K562 treated with DMSO at 1 percent for 48 hours (cell line): Measurements from ENCODE around the gene TAF1A. TPM values are rescaled to one million over a fixed set of nuclear protein-coding genes. Genes with fewer than 3 reads are reported as not detected.

Experiments
- total RNA-seq: library from RNA; unstranded; fragments of 300-600 nt; gene quantifications from 2 replicates; pipeline ENCODE4 v1.2.3, GENCODE V29; 2022; ENCODE audit warnings: low replicate concordance; ENCODE audit errors: extremely low read depth

TAF1A gene
- not detected in 2 replicates for total RNA-seq

GRCh38 chr1:222589462-222590302 lies at the start of gene TAF1A:
Gene TAF1A (minus strand): TSS chr1:222589933.

GRCh38 chr1:222618001-222618879 lies 28.5 kb upstream of the TAF1A start, which contains the start of gene MIA3:
Gene MIA3 (plus strand): TSS chr1:222618097. CDS start chr1:222618111, 14 bp downstream.

GRCh38 chr1:222547944-222548671 lies 41.6 kb downstream of the TAF1A start, which contains the start of gene HHIPL2:
Gene HHIPL2 (minus strand): TSS chr1:222548104. CDS start chr1:222548044, 60 bp downstream.

Other genes starting within 250 kb of the TAF1A start
- not detected in 2 replicates for gene HHIPL2, start 41.8 kb downstream of the TAF1A start, total RNA-seq
- gene MIA3, start 28.2 kb upstream of the TAF1A start, total RNA-seq, result not detected in 2 replicates
- gene AIDA, start 122.6 kb upstream of the TAF1A start, total RNA-seq, result 124 TPM in 1 of 2 replicates, not detected in the other
- not detected in 2 replicates for gene BROX, start 122.6 kb upstream of the TAF1A start, total RNA-seq
- gene FAM177B, start 147.3 kb upstream of the TAF1A start, total RNA-seq, result not detected in 2 replicates
- not detected in 2 replicates for gene DISP1, start 225.1 kb upstream of the TAF1A start, total RNA-seq